Panc1 (cell line): ENCODE data around the gene FAM83E. TPM values are rescaled to one million over a fixed set of nuclear protein-coding genes. Genes with fewer than 3 reads are reported as not detected.

Experiments
- ATAC-seq: fragments of 200-7000 bp; cut with Tn5 transposase; 2 replicates; pipeline ENCODE4 v1.9.1; 2020; ENCODE audit warnings: mild to moderate bottlenecking, moderate library complexity
- BruUV-seq: library from RNA; stranded (reverse); fragments of 400-500 nt; replicated peaks from 2 replicates; lab custom pipeline; 2021; lab: Mats Ljungman, UMichigan
- CTCF ChIA-PET: fragments of 300-600 bp; sonication (Branson Sonifier 250); formaldehyde crosslinking; loops from one replicate; lab custom pipeline; 2022; ENCODE audit warnings: antibody characterized with exemption; lab: Charles Lee
- POLR2A ChIA-PET: fragments of 300-600 bp; sonication (Branson Sonifier 250); formaldehyde crosslinking; loops from one replicate; lab custom pipeline; 2022; ENCODE audit warnings: antibody characterized with exemption; lab: Charles Lee
- DNase-seq: peaks from one replicate; pipeline ENCODE4 v3.0.0-alpha.2; 2010; ENCODE audit warnings: low read depth, low spot score
- H3K27ac ChIP-seq: 2 replicates; pipeline ENCODE4 v1.5.1; 2011; ENCODE audit warnings: mild to moderate bottlenecking, low read length, inconsistent platforms
- H3K27me3 ChIP-seq: fragments of 200-500 bp; sonication (Bioruptor generic); 2 replicates; pipeline ENCODE4 v1.6.0; 2014; ENCODE audit warnings: low read length, inconsistent platforms; ENCODE audit not compliant: control insufficient read depth, insufficient read depth
- H3K36me3 ChIP-seq: fragments of 200-500 bp; sonication (Bioruptor generic); 2 replicates; pipeline ENCODE4 v1.5.1; 2014; ENCODE audit warnings: inconsistent platforms, mild to moderate bottlenecking, low read length, moderate library complexity; ENCODE audit not compliant: control insufficient read depth, insufficient read depth
- H3K4me1 ChIP-seq: 2 replicates; pipeline ENCODE4 v1.5.1; 2011; ENCODE audit warnings: inconsistent platforms, mild to moderate bottlenecking, low read length, moderate library complexity; ENCODE audit not compliant: control insufficient read depth, insufficient read depth
- H3K4me3 ChIP-seq, 2 experiments: 2 replicates each; pipeline ENCODE4 v1.5.1; 2011 to 2012; ENCODE audit warnings: low read depth in 2 of 2, low read length in 2 of 2, mild to moderate bottlenecking in 2 of 2, inconsistent platforms in 1 of 2, moderate library complexity in 1 of 2
- H3K9me3 ChIP-seq: fragments of 200-500 bp; sonication (Bioruptor generic); 2 replicates; pipeline ENCODE4 v1.5.1; 2014; ENCODE audit warnings: low read depth, mild to moderate bottlenecking, inconsistent platforms, low read length, moderate library complexity; ENCODE audit not compliant: control insufficient read depth, insufficient read depth
- CTCF ChIP-seq: fragments of 450-650 bp; IDR thresholded peaks from 2 replicates; pipeline ENCODE4 v1.5.1; 2017; ENCODE audit warnings: mild to moderate bottlenecking
- POLR2AphosphoS5 ChIP-seq: IDR thresholded peaks from 2 replicates; pipeline ENCODE4 v1.6.1; 2012; ENCODE audit warnings: mild to moderate bottlenecking, low read depth, low read length, moderate library complexity
- REST ChIP-seq, 2 experiments: IDR thresholded peaks; 2 replicates each; pipeline ENCODE4 v1.6.1; 2011 to 2012; ENCODE audit warnings: low read depth in 2 of 2, control low read depth in 1 of 2, low read length in 1 of 2, mild to moderate bottlenecking in 1 of 2, moderate library complexity in 1 of 2; ENCODE audit not compliant: insufficient read depth in 1 of 2
- SIN3A ChIP-seq: IDR thresholded peaks from 2 replicates; pipeline ENCODE4 v1.6.1; 2012; ENCODE audit warnings: low read depth, mild to moderate bottlenecking, low read length, moderate library complexity, borderline replicate concordance; ENCODE audit not compliant: insufficient read depth
- TCF7L2 ChIP-seq: IDR thresholded peaks from 2 replicates; pipeline ENCODE4 v1.6.1; 2011; ENCODE audit warnings: mild to moderate bottlenecking, low read depth, low read length, inconsistent platforms
- in situ Hi-C: cut with HindIII; loops from 2 replicates; pipeline ENCODE4 v1.10.0; 2016; ENCODE audit warnings: low sequenced_read_pairs, low pct_unique_long_range_greater_than_20kb
- intact Hi-C: fragments of 100-400 bp; cut with micrococcal nuclease; formaldehyde crosslinking; loops from one replicate; pipeline ENCODE4 v1.10.0; 2022; ENCODE audit not compliant: unreplicated experiment
- total RNA-seq: library from RNA; stranded (reverse); gene quantifications from one replicate; pipeline ENCODE4 v1.2.1, GENCODE V29; 2021; ENCODE audit not compliant: unreplicated experiment

Gene FAM83E
- total RNA-seq, 1 experiment from 2014 or later: 1.0 TPM

DNA sequence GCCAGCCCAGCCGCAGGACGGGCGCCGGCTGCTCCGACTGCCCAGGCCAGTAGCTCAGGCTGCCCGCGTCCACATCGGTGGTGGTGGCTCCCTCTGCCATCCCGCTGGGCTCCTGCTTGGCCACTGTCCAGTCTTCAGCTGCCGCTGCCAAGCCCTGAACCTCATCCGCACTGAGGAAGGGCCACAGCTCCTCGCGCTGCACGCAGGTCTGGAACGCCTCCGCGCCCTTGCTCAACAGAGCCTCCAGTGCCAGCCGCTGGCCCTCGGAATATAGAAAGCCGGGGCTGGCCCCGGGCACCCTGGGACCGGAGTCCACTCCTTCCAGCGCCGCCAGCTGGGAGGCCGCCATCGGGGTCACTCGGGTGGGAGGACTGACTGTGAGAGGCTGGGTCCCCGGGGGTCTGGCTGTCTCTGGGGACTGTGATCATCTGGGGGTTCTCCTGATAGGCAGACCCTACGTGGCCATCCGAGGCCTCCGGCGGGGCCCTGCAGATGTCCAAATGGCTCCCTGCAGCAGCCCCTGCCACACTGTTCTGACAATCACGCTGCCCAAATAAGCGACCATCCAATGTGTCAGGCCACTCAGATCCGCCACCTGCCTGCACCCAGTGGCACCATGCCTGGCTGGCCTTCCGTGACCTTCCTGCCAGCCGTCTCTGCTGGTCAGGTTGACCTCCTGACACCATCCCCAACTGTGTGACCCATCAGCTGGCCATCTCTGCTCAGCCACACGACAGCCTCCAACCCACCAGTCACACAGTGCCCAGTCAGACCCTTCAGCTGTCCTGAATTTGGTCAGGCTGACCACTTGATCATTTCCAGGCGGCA, 1.6 kb downstream of the FAM83E start:
- H3K27me3 ChIP-seq: no peaks in the 10 kb centered on the region
- no TSS peak for BruUV-seq
- H3K4me1 ChIP-seq: peaks cover 39% of the 10 kb centered on the region
- no peaks in the 10 kb centered on the region for H3K9me3 ChIP-seq
- ChIA-PET CTCF (no interaction called here), POLR2A (no interaction called here)
- peak; percentile 20 for ATAC-seq
- no peak overlapping the region for H3K4me3 ChIP-seq
- H3K27ac ChIP-seq: no peak overlapping the region
- H3K36me3 ChIP-seq: peaks cover 4% of the 10 kb centered on the region
- intact Hi-C loops (no loop called here), in situ Hi-C loops (no loop called here)
- TF ChIP-seq CTCF: no peak
- TF ChIP-seq SIN3A: no peak
- TF ChIP-seq REST (IDR thresholded peaks at IDR 0.05; ENCODE audit: insufficient read depth in 1 of 2, low read depth in 2 of 2, low read length in 1 of 2): no peak
- no peak for TF ChIP-seq POLR2AphosphoS5
- no peak for TF ChIP-seq TCF7L2
- DNase-seq: no peak

GRCh38 chr19:48611872-48612271, 3.0 kb downstream of the FAM83E start:
- no peaks in the 10 kb centered on the region for H3K9me3 ChIP-seq
- H3K27me3 ChIP-seq: no peaks in the 10 kb centered on the region
- POLR2A ChIA-PET: no interaction called here
- no TSS peak for BruUV-seq
- CTCF ChIA-PET: no interaction called here
- in situ Hi-C loops: no loop called here
- no peak for TF ChIP-seq SIN3A
- no peak for TF ChIP-seq TCF7L2
- TF ChIP-seq POLR2AphosphoS5: no peak
- TF ChIP-seq REST (IDR thresholded peaks at IDR 0.05; ENCODE audit: insufficient read depth in 1 of 2, low read depth in 2 of 2, low read length in 1 of 2): no peak
- no peak for TF ChIP-seq CTCF
- H3K27ac ChIP-seq: no peak overlapping the region
- DNase-seq (no peak), ATAC-seq (no peak)
- no peaks in the 10 kb centered on the region for H3K36me3 ChIP-seq
- peaks cover 32% of the 10 kb centered on the region for H3K4me1 ChIP-seq
- no peak overlapping the region for H3K4me3 ChIP-seq
- intact Hi-C loops: no loop called here
